NCI-H2227 (cell line): ENCODE data around the gene KCNT2.
"Not testable (repeated sequence)": the region's sequence is repeated elsewhere in the genome, so short reads cannot be mapped to it uniquely, and the experiment has no call there.

Experiments
- DNase-seq: peaks from one replicate; lab custom pipeline; 2025; ENCODE audit not compliant: unreplicated experiment; lab: John Stamatoyannopoulos, UW

The KCNT2 gene

GRCh38 chr1:196323869-196324268, 284.4 kb downstream of the KCNT2 start:
- DNase-seq, result no peak

DNA sequence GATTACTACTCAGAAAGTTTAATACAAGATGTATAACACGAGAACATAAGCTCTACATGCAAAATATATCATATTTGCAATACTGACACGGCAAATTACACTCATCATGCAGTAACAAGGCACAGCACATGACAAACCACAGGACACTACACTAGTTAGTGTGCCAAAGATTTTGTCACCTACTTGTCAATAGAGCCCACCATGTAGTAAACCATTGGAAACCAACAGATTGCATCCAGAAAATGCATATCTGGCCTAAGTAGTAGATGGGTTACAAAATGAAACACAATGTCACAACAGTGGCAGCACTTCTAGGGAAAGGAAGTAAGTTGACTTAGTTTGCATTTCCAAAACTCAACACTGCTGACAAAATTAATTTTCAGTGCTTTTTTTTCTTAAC, 288.9 kb downstream of the KCNT2 start:
- no peak for DNase-seq

DNA sequence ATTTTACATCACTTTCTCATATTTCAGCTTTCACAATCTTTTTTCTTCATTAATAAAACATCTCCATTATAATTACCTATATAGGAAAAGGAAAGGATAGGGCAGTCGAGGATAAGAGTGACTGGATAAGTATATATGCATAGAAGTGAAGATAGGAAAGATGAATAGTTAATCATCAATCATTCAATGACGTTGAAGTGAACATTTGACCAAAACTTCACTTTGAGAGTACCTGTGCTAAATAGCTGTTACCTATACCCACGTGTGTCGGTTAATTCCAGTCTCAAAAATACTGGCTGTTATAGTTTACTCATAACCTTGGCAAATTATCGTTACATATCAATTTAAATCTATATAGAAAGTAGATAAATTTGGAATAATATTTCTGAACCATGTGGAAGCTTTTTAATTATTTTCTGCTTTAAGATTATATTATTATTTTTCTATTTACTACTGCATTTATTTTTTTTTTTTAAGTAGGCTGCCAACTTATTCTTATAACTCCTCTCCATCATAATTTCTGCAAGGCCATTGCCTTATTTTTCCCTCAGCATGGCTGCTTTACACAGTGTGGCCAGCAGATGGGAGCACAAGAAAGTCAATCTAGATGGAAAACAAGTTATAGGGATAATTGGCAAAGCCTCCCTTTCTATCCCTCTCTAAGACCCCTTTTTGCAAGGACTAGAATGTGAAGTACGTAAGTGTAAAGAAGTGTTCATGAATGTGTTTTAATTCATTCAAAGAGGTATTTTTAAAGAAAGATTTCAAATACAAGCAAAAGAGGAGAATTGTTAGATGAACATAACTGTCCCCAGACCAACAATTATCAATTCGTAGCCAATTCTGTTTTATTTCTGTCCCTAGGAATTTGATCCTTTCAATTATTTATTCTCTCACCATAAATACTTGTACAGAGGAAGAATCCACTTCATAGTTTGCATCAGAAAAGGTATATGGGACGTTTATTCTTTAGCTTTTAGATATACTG, 290.4 kb downstream of the KCNT2 start:
- peak; percentile 46 for DNase-seq

DNA sequence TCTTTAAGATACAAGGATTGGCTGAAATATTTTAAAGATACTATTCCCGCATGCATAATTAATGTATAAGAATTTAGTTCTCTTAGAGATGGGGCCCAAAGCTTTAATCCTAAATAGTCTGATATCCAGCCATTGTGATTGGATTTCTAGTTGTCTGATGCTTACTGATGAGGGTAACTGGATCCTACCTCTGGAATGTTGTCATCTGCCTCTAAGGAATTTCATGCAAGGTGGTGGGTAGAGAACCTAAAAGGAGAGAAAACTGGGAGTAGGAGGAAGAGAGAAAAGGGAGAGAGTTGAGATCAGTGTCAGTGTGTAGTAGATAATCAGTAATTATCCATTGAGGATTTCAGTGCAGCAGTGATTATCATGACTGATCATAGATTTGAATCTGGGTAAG, 295.5 kb downstream of the KCNT2 start:
- no peak for DNase-seq

- DNase-seq, result peak; percentile 30
Observed at GRCh38 chr1:196309386-196309785, 298.9 kb downstream of the KCNT2 start.

GRCh38 chr1:196308176-196308575, 300.1 kb downstream of the KCNT2 start:
- DNase-seq, result no peak

GRCh38 chr1:196306421-196306820, 301.8 kb downstream of the KCNT2 start:
- DNase-seq, result no peak

DNA sequence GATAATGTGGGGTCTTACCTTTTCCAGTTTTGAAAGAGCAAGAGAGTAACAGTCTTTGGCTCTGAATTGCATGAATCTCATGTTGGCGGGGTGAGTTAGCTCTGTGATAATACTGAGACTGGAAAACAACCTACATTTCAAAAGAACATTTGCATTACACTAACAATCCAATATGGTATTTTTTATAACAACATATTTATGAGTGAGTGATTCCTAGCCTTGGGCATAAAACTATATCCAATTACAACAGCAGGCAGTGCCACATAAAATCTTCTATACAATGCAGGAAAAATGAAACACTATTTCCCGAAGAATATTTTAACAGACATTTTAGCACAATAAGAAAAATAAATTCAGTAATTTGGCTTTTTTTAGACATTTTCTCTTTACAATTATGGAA, 303.0 kb downstream of the KCNT2 start:
- DNase-seq, result no peak

GRCh38 chr1:196302981-196303380, 305.3 kb downstream of the KCNT2 start:
- no peak for DNase-seq

DNA sequence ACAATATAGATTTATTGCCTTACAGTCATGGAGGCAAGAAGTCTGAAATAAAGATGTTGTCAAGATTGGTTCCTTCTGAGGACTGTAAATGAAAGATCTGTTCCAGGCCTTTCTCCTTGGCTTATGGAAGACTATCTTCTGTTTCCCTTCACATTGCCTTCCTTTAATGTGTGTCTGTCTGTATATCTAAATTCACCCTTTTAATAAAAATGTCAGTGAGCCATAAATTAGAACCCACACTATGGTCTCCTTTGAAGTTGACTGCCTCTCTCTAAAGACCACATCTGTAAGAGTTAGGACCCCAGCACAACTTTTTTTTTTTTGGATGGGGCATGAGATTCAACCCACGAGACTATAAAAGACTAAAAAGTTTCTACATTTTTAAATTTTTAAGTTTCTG, 305.8 kb downstream of the KCNT2 start:
- DNase-seq, result no peak

GRCh38 chr1:196295766-196296165, 312.5 kb downstream of the KCNT2 start:
- DNase-seq, result no peak

GRCh38 chr1:196278816-196279215, 329.4 kb downstream of the KCNT2 start:
- DNase-seq, result no peak

GRCh38 chr1:196277860-196278259, 330.4 kb downstream of the KCNT2 start:
- no peak for DNase-seq

DNA sequence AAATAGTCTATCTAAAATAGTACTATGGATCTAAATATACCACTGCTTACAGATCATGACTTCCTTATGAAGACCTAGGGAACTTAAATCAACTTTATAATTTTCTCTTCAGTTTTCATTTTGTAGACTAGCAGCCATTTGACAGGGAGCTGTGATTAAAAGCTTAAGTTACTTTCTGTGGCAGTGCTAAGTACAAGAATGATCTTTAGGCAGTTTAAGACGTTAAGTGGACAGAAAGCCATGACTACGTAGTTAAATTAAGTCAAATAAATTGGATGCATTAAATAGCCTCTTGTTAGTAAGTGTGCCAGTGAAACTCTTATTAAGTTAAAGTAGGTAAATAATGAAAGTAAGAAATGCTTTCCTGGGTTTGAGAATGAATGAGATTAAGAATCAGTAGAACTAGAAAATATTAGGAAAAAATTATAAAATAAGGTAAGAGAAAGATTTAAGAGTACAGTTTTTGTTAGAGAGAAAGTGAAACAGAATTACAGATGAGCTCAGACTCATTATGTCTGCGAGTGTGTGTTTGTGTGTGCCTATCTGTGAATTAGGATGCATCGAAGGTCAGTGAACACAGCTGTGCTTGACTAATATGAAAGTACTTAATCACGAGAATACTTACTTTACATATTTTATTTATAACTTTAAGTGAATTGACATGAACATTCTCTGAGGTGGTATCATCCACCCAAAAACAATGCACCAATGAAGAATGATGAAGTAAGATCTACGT, 336.9 kb downstream of the KCNT2 start:
- DNase-seq, result no peak

GRCh38 chr1:196263086-196263485, 345.2 kb downstream of the KCNT2 start:
- DNase-seq, result not testable (repeated sequence)

GRCh38 chr1:196260270-196260669, 348.0 kb downstream of the KCNT2 start:
- no peak for DNase-seq

DNA sequence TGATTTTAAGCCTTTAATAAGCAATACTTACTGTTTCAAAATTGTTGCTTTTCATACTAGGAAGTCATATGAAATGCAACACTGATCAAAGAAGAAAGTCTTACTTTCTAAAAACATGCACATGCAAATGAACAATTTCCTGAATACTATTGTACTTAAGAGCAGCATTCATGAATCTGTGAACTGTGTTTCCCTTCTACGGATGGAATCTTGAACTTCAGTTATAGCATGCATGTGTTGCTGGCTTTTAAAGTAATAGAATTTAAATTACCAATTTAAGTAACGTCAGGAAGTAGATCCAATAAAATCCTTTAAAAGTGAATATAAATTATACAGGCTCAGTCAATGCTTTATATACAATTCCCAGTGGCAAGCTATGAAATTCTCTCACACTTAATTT, 348.9 kb downstream of the KCNT2 start:
- no peak for DNase-seq

DNA sequence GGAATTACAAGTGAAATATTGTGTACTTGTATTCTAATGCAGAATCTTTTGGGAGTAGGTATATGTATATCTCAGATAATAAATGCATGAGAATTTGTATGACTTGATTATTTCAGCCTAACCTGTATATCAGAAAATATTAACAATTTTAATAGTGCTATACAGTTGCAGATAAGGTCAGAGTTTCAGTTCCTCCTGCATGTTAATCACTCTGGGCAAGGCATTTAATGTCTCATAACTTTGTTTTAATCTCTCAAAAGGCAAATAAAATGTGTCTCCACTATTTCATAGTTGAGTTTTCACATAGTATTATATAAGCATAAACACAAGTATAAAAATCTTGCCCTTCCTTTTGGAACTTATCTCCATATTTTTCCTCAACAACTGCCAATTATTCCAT, 352.5 kb downstream of the KCNT2 start:
- no peak for DNase-seq

GRCh38 chr1:196229546-196229945, 378.7 kb downstream of the KCNT2 start:
- DNase-seq, result no peak

DNA sequence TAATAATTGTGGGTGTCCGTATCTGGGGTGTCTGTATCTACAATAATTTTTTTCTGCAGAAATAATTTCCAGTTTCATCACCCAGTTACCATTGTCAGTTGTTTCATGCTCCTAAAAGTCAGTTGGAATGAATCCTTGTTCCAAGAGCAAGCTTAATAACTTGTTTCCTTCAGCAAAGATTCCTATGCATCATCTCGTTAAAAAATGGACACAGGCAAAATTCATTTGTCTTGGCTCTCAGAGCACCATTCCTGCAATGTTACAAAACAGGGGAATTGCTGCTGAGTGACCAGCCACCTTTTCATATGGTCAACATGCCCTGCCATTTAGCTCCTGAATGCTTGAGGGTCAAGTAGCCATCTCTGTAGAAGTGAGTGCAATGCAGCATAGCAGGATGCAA, 393.4 kb downstream of the KCNT2 start:
- DNase-seq, result no peak

GRCh38 chr1:196209983-196210382, 398.3 kb downstream of the KCNT2 start:
- no peak for DNase-seq

DNA sequence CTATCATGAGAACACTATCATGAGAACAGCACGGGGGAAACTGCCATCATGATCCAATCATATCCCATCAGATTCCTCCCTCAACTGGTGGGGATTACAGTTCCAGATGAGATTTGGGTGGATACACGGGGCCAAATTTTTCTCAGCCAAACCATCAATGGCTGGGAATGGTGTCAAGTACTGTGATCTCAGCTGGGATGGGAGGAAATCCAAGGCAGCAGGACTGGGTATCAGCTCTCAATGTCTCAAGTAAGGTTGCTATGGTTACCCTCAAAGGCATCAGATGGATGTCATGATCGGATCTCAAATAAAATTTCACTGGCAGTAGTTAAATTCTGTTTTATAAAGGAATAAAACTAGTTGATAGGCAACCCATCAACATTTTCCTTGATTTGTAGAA, 399.0 kb downstream of the KCNT2 start:
- no peak for DNase-seq
